Caki2 (cell line): ENCODE data around the gene HIF3A. TPM values are rescaled to one million over a fixed set of nuclear protein-coding genes. Genes with fewer than 3 reads are reported as not detected.

Source experiments
- DNase-seq: peaks from one replicate; pipeline ENCODE4 v3.0.0-alpha.2; 2015; ENCODE audit warnings: low read depth
- in situ Hi-C: cut with HindIII; loops from 2 replicates; pipeline ENCODE4 v1.10.0; 2016; ENCODE audit warnings: low sequenced_read_pairs, low pct_unique_long_range_greater_than_20kb, mixed read lengths
- total RNA-seq: library from RNA; depleted of rRNA; stranded (reverse); fragments of >200 nt; shearing (Covaris generic); gene quantifications from 2 replicates; pipeline ENCODE4 v1.2.3, GENCODE V29; 2014; ENCODE audit warnings: low replicate concordance

Gene HIF3A
- total RNA-seq, 1 experiment from 2014 or later: not detected

DNA sequence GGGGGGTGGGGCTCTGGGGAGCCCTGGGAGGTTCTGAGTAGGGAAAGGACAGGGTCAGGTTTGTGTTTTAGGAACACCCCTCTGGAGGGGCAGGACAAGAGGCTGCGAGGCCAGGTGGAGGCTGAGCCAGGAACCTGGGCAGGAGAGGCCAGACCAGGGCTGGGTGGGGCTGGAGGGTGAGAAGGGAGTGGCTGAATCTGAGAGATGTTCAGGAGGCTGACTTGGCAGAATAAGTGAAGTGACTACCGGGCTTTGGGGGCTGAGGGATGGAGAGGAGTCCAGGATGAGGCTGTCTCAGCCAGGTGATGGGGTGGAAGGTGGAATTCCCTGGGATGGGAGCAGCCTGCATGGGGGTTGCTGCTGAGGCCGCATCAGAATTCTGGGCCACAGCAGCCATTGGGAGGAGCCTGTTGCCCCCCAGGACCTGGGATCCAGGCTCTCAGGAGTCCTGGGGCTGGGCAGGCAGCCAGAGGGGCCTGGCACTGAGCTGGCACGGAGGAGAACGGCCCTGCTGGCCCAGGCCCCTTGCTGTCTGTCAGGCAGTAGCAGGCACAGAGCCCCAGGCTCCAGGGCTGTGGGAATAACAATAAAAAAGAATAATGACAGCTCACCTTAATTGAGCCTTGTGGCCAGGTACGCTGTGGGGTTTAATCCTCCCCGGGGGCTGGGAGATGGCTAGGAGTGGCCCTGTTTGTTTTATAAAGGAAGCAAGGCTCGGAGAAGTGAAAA, 53.4 kb downstream of the HIF3A start:
- no peak for DNase-seq
- in situ Hi-C loops: no loop called here

DNA sequence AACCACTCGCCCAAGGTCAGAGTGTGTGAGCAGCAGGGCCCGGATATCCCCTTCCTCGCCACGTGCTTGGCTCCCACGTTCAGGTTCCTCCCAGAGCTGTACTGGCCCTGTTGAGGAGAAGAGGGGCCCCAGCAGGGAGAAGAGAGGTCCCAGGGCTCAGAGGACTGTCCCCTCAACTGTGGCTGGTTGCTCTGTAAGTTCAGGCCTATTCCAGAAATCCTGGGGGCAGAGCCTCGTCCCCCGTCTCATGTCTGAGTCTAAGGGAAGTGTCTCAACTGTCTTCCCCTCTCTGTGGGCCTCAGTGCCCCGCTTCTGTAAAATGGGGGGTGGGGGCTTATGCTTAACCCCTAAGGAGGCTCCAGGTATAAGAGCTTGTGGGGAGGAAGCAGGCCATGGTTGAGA, 53.9 kb downstream of the HIF3A start:
- DNase-seq: no peak
- in situ Hi-C loops: no loop called here

DNA sequence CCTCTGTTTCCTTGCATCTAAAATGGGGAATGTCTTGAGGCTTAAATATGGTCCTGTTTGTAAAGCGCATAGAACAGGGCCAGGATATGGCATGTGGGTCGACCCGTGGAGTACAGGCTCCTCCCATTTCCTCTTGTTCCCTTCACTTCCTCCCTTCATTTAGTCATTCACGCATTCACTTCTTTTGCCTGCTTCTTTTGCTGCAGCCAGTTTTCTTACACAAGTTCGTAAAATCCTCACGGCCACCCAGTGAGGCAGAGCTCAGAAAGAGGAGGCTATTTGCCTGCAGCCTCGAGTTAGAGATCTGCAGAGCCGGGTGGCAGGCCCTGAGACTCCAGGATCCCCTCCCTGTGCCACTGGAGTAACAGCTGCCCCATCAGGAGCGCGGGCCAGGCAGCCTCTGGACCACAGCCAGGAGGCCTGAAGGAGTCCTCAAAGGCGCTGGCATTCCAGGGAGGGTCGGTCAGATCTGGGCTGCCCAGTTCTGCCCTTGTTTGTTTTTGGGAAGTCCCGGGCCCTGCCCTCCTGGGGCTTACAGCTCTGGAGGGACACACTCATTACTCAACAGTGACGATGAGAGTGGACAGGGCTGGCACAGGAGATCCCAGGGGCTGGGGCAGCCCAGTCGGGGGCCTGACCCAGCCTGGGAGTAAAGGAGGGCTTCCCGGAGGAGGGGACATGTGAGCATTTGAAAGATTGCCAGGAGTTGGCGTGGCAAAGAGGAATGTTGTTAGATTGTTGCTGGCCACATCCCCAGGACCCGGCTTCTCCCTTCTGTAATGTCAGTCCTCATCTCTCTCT, 54.6 kb downstream of the HIF3A start:
- peak; percentile 60 for DNase-seq
- in situ Hi-C loops: no loop called here

DNA sequence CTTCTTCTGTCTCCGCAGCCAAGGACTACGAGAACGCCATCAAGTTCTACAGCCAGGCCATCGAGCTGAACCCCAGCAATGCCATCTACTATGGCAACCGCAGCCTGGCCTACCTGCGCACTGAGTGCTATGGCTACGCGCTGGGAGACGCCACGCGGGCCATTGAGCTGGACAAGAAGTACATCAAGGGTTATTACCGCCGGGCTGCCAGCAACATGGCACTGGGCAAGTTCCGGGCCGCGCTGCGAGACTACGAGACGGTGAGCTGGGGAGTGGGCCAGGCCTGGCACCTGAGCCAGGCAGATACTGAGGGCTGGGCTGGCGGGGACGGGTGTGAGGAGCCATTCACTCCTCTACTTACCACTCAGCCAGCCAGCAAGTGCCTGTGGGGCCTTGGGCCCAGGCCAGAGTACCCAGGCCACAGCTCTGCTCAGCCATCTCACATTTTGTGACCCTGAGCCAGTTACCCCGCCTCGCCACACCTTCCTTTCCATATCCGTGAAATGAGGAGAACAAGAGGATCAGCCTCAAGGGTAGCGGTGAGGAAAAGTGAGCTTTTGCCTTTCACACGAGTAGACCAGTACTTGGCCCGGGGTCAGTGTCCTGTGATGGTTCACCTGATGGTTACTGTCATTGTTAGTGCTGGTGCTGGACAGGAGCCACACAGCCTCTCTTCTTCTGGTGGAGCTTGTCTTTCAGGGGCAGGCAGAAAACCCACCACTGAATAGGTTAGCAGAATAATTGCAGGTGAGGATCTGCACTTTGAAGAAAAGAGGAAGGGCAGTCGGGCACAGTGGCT, 57.1 kb downstream of the HIF3A start:
- no peak for DNase-seq
- in situ Hi-C loops: no loop called here

DNA sequence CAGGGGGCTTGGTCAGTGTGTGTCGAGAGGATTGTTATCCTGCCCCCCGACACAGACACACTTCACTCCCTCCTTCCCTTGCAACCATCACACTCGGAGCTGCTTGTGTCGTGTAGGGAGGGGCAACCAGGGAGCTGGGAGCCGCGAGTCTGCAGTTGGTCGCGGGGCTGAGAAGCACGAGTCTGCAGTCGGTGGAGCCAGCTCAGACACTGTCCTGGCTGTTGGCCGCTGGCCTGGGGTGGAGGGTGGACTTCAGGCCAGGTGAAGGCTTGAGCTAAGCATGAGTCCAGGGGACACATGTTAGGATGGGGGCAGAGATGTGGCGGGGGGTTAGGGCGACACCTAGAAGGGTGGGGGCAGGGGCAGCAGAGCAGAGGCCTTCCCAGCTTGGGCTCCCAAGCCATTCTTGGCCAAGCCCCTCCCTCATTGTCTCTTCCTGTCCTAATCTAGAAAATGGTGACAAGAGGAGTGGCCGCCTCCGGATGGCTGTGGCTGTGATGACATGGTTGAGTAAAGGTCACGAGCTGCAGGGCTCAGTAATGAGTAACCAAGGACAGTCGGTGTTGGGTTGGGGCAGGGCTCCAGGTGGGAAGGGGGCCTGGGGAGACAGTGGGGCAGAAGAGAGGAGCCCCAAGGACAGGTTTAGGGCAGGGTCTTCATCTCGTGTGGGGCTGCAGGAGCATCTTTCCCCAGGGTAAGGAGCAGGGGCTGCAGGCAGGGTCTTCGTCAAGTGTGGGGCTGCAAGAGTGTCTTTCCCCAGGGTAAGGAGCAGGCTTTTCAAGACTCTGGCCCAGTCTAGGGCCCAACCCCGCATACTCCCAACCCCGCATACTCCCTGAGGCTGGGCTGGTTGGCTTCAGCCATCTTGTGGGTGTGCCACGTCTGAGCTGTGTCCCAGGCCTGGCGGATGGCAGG, 58.6 kb downstream of the HIF3A start:
- in situ Hi-C loops: no loop called here
- peak; percentile 79 for DNase-seq

DNA sequence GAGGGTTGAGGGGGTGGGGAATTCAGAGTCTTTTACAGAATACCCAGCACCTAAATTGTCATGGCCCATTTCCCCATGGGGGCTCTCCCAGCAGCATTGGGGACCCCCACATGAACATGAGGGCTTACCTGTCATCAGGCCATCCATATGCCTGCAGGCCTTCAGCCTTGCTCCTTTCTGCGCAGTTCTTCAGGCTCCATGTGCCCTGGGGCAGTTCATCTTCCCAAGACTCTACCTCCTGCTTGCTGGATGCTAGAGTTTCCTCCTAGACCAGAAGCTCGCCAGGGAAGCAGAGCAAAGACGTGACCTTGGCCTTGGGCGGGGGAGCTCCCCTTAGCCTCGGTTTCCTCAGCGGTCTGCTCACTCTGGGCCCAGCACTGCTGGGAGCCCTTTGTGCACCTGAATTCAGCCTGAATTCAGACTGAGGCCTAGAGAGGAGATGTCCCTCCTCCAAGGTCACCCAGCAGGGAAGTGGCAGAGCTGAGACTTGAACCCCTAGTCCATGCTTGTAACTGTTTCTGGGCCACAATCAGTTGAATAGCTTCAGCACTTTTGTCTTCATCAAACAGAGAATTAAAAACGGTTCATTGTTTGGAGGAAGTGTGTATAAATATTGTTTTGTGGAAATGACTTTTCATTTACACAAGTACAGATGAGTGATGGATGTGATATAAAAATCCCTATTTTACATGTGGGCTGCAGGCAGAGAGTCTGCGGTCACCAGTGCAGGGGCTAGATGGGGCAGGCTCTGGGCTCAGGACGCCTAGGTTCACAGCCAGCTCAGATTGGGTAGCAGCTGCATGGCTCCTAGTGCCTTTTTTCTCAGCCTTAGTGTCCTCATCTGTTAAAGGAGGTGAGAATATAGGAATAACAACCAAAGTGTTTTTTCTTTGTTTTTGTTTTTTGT, 59.6 kb downstream of the HIF3A start:
- in situ Hi-C loops: no loop called here
- no peak for DNase-seq

DNA sequence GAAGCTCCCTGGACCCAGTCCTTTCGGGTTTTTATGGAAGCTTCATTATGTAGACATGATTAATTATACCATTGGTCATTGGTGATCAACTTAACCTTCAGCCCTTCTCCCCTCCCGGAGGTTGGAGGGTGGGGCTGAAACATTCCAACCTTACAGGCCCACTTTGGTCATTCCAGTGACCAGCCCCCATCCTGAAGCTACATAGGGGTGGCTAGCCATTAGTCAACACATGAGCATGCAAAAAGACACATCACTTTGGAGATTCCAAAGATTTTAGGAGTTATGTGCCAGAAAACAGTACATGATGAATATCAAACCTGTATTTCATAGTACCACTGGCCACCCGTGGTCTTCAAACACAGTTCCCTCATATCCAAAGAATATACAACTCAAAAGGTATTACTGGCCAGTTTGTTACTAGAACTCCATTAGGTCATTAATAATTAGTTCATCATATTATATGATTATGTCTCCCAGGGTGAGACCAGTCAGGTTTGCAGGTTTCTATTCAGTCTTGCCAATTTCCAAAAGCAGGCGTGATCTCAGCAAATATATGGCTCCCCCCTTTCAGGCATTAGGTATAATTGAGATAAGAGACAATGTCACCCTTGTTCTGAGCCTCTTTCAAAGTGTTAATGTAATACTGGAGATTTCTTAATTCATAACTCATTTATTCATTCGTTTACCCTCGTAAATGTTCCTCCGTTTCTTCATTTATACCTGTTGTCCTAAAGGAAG, 61.2 kb downstream of the HIF3A start:
- in situ Hi-C loops: no loop called here

DNA sequence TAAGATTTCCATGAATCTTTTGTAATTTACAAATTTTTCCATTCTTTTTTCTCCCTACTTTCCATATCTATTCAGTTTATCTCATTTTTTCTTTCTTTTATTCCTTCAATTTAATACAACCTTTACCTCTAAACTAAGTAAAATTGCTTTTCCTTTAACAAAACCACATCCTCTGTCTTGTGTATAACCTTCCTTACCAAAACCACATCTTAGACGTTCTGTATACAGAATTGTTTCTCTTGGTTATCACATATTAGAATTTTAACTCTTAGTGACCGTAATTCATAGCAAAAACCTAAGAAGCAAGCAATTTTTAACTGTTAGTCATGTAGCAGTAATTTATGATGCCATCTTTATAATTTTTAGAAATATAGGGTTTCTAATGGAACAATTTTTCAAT, 65.1 kb downstream of the HIF3A start:
- in situ Hi-C loops: no loop called here
- DNase-seq: no peak

More for the DNA sequence above, 61.2 kb downstream of the HIF3A start:
- no peak for DNase-seq

DNA sequence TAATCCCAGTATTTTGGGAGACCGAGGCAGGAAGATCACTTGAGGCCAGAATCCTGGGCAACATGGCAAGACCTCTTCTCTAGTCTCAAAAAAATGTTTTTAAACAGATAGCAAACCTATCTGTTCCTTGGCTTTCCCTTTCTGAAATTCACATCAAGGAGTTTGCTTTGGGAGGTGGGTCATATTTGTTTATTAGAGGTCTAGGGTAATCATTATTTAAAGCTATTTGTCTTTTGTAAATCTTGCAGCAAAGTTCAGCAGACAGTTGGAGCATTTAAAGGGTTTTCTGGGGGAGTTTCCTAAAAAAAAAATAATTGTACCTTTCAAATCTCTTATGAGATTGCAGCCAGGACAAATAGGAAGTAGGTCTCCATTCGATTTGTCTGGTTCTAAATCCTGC, 67.5 kb downstream of the HIF3A start:
- no peak for DNase-seq
- in situ Hi-C loops: no loop called here

DNA sequence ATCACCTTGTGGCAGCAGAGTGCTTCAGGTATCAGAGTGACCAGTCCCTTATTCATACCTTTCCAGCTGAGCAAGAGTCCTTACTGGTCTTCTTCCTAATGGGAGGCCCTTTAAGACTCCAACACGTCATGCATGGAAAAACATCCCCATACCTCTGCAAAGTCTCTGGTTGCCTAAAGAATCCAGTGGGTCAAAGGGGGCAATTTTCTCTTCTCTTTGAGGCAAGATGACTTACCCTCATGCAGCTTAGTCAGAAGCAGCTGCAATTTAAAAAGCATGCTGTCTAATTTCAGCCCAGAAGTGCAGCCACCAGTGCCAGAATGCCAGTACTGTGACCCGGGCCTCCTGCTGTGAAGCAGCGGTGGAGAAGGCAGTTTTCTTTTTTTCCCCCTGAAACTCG, 68.7 kb downstream of the HIF3A start:
- in situ Hi-C loops: no loop called here
- DNase-seq: no peak

DNA sequence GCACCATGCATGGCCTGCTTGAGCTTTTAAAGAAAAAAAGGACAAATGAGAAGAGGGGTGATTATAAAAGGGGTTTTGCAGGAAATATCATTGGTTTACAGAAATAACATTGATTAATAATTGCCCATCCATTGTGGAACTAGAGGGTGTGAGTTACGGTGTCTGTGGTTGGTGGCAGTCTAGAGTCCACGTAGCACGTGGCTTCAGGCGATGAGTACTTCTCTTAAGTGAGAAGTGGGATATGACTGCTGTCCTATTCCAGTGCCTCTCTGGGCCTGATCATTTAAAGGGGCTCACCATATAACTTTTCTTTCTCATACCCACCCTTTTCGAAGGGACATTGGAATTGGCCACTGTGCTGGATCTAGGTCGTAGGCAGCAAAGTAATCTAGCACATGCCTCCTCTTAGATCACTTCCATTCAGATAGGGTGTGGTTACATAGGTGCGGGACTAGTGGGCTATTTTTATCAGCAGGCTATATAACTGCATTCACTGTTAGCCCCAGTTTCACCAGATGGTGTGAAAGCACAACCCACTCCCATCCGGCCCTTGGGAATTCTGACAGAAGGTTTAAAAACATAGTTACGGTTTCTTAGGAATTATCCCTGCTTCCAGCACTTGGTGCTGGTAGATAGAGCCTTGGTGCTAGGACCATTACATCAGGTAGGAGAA, 69.9 kb downstream of the HIF3A start:
- DNase-seq: no peak
- in situ Hi-C loops: no loop called here

DNA sequence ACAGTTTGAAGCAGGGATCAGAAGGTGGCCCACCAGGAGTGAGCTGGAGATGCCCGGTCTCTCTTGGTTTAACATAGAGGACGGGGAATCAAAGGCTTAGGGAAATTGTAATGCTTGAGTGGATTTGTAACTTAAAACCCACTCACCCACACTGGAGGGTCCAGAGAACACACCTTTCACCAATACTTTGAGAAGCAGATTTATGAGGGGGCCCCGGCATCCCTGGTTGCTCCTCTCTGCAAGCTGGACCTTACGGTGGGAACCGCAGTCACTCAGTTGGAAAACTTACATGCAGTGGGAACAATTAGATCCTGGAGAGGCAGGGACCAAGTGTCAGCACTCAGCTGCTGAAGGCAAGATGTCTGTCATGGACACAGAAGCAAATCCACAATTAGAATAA, 70.6 kb downstream of the HIF3A start:
- DNase-seq: no peak
- in situ Hi-C loops: no loop called here

DNA sequence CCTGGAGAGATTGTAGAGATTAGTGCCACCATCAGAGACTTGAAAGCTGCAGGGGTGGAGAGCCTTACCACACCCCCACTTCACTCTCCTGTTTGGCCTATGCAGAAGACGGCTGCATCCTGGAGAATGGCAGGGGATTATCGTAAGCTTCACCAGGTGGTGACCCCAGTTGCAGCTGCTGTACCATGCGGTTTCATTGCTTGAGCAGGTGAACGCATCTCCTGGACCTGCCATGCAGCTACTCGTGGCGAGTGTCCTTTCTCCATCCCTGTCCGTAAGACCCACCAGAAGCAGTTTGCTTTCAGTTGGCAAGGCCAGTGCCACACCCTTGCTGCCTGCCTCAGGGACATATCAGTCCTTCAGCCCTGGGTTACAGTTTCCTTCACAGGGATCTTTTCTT, 71.3 kb downstream of the HIF3A start:
- DNase-seq: no peak
- in situ Hi-C loops: no loop called here

DNA sequence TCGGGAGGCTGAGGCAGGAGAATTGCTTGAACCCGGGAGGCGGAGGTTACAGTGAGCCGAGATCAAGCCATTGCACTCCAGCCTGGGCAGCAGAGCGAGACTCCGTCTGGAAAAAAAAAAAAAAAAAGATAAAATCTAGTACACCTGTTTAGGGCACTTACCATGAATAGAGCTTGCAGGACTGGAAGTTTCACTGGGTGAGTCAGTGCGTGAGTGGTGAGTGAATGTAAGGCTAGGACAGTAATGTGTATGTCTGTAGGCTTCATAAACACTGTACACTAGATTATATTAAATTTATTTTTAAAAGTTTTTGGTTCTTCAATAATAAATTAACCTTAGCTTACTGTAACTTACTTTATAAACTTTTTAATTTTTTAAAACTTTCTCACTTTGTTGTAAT, 73.0 kb downstream of the HIF3A start:
- DNase-seq: no peak
- in situ Hi-C loops: no loop called here

DNA sequence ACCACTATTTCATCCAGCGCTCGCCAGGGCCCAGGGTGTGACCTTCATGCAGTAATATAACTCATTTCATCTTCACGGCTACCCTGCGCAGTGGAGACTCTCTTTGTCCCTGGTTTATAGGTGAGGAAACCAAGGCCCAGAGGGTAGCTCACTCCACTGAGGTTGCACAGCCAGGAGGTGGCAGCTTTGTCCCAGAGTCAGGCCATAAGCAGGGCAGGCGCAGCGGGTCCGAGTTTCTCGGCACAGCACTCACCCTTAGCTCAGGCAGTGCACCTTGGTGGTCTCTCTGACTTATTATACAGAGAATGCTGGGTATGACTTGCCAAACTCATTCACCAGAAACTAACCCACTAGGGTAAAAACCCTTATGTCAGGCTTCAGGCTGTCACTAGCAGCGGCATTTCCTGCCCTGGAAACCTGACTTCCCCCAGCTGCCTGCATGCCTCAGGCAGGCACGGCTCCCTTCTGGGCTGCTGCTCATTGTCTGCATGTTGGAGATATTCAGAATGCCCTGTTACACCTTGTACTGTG, 74.6 kb downstream of the HIF3A start:
- in situ Hi-C loops: no loop called here
- no peak for DNase-seq
